ENCODE measurements around the gene OOSP4A.

- TF ChIP-seq ZBTB11 (tag by site-specific recombination; conservative IDR thresholded peaks at IDR 0.05; ENCODE audit: low read depth) = no peak
- TF ChIP-seq ZNF274 (IDR thresholded peaks at IDR 0.05; ENCODE audit: low read length) = no peak
- TF ChIP-seq ZNF274 (tag by site-specific recombination; IDR thresholded peaks at IDR 0.05; ENCODE audit: borderline replicate concordance) = no peak
- TF ChIP-seq ZNF416 (tag by site-specific recombination; IDR thresholded peaks at IDR 0.05) = no peak
- no peak for TF ChIP-seq CTCF (tag by site-specific recombination; IDR thresholded peaks at IDR 0.05)
- TF ChIP-seq IKZF3 (tag by site-specific recombination; IDR thresholded peaks at IDR 0.05) = no peak
Measured at GRCh38 chr11:59966201-59966600, 2.4 kb downstream of the OOSP4A start.

Data from HEK293 (cell line).